Stomach (tissue), 4 donors: ENCODE measurements around the gene FRMD4B.

Experiments used
- POLR2A ChIP-seq, 4 donors: fragments of 450-650 bp; IDR thresholded peaks; one replicate each; pipeline ENCODE4 v1.6.1; 2016; ENCODE audit warnings: antibody characterized with exemption in 4 of 4, control low read depth in 2 of 4, mild to moderate bottlenecking in 1 of 4, moderate library complexity in 1 of 4
- POLR2AphosphoS5 ChIP-seq, 3 donors: sonication (generic); formaldehyde crosslinking; IDR thresholded peaks; one replicate each; pipeline ENCODE4 v1.6.1; 2016; ENCODE audit warnings: antibody characterized with exemption in 3 of 3
- TF ChIP-seq, protein P1 (sequence below), 7 experiments: fragments of 450-650 bp in 4 of 7; fragments of 200-600 bp in 3 of 7; sonication (generic) in 3 of 7; IDR thresholded peaks; one replicate each; pipeline ENCODE4 v1.5.1; 2016 to 2019; ENCODE audit warnings: antibody characterized with exemption in 7 of 7, control low read depth in 2 of 7, mild to moderate bottlenecking in 1 of 7

DNA sequence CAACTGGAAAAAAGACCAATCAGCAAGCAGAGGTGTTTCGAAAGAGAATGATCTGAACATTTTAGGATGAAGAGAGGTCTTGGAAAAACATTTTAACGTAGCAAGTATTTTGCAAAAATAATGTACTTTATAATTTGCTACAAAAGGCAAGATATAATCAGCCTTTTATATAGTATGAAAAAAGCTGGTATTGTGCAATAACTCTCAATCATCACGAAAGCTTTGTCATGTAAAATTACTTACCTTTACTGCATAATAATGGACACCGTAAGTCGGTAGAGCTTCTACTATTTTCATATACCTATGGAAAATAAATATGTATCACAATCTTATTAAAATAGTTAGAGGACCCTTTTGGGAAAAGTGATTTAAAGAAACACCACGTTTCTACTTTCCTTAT lies 167.8 kb downstream of the FRMD4B start:
- TF ChIP-seq, protein P1, sequence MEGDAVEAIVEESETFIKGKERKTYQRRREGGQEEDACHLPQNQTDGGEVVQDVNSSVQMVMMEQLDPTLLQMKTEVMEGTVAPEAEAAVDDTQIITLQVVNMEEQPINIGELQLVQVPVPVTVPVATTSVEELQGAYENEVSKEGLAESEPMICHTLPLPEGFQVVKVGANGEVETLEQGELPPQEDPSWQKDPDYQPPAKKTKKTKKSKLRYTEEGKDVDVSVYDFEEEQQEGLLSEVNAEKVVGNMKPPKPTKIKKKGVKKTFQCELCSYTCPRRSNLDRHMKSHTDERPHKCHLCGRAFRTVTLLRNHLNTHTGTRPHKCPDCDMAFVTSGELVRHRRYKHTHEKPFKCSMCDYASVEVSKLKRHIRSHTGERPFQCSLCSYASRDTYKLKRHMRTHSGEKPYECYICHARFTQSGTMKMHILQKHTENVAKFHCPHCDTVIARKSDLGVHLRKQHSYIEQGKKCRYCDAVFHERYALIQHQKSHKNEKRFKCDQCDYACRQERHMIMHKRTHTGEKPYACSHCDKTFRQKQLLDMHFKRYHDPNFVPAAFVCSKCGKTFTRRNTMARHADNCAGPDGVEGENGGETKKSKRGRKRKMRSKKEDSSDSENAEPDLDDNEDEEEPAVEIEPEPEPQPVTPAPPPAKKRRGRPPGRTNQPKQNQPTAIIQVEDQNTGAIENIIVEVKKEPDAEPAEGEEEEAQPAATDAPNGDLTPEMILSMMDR (IDR thresholded peaks at IDR 0.05) = no peak
- no peak for TF ChIP-seq POLR2A (IDR thresholded peaks at IDR 0.05)
- TF ChIP-seq POLR2AphosphoS5 (IDR thresholded peaks at IDR 0.05) = no peak
